Neural progenitor cell (in vitro differentiated cells): ENCODE data around the gene AKR7A2. TPM values are rescaled to one million over a fixed set of nuclear protein-coding genes. Genes with fewer than 3 reads are reported as not detected.

Source experiments
- DNase-seq: peaks from one replicate; pipeline ENCODE4 v3.0.0-alpha.2; 2016; ENCODE audit warnings: low spot score
- H2AFZ ChIP-seq: fragments of 200-600 bp; sonication (generic); replicated peaks from 2 replicates; pipeline ENCODE4 v1.6.1; 2016; ENCODE audit warnings: antibody characterized with exemption
- H3F3A ChIP-seq: fragments of 200-600 bp; sonication (generic); 2 replicates; pipeline ENCODE4 v1.6.1; 2016; ENCODE audit warnings: antibody characterized with exemption, low read depth
- H3K27ac ChIP-seq: fragments of 200-600 bp; sonication (generic); 2 replicates; pipeline ENCODE4 v1.5.1; 2016; ENCODE audit warnings: mild to moderate bottlenecking
- H3K27me3 ChIP-seq: fragments of 200-600 bp; sonication (generic); 2 replicates; pipeline ENCODE4 v1.6.1; 2016; ENCODE audit warnings: mild to moderate bottlenecking, moderate library complexity
- H3K36me3 ChIP-seq: fragments of 200-600 bp; sonication (generic); 2 replicates; pipeline ENCODE4 v1.5.1; 2016
- H3K4me1 ChIP-seq: fragments of 200-600 bp; sonication (generic); 2 replicates; pipeline ENCODE4 v1.6.1; 2016; ENCODE audit warnings: mixed run types
- H3K4me2 ChIP-seq: fragments of 200-600 bp; sonication (generic); 2 replicates; pipeline ENCODE4 v1.6.1; 2016
- H3K4me3 ChIP-seq: fragments of 200-600 bp; sonication (generic); 2 replicates; pipeline ENCODE4 v1.5.1; 2016
- H3K79me2 ChIP-seq: fragments of 200-600 bp; sonication (generic); 2 replicates; pipeline ENCODE4 v1.6.1; 2016; ENCODE audit warnings: low read depth
- H3K9ac ChIP-seq: fragments of 200-600 bp; sonication (generic); 2 replicates; pipeline ENCODE4 v1.6.1; 2016
- H3K9me3 ChIP-seq: fragments of 200-600 bp; sonication (generic); 2 replicates; pipeline ENCODE4 v1.5.1; 2016; ENCODE audit warnings: low read depth
- H4K20me1 ChIP-seq: fragments of 200-600 bp; sonication (generic); 2 replicates; pipeline ENCODE4 v1.6.1; 2016; ENCODE audit warnings: low read depth
- H3K27ac Mint-ChIP-seq: 3 replicates; pipeline ENCODE4 v1.8.0; 2021; ENCODE audit warnings: mixed read lengths
- H3K27me3 Mint-ChIP-seq: 2 replicates; pipeline ENCODE4 v1.8.0; 2022; ENCODE audit warnings: low read depth, mild to moderate bottlenecking, inconsistent platforms, moderate library complexity, mixed read lengths; ENCODE audit not compliant: insufficient read depth
- H3K36me3 Mint-ChIP-seq: 3 replicates; pipeline ENCODE4 v1.8.0; 2021; ENCODE audit warnings: mixed read lengths
- H3K4me1 Mint-ChIP-seq: 3 replicates; pipeline ENCODE4 v1.8.0; 2021; ENCODE audit warnings: mixed read lengths
- H3K4me3 Mint-ChIP-seq: 3 replicates; pipeline ENCODE4 v1.8.0; 2021; ENCODE audit warnings: mild to moderate bottlenecking, moderate library complexity, mixed read lengths
- H3K9me3 Mint-ChIP-seq: 3 replicates; pipeline ENCODE4 v1.8.0; 2020; ENCODE audit warnings: mixed read lengths
- EZH2 ChIP-seq: fragments of 200-600 bp; sonication (generic); IDR thresholded peaks from 2 replicates; pipeline ENCODE4 v1.6.1; 2017; ENCODE audit warnings: antibody characterized with exemption, mild to moderate bottlenecking, moderate library complexity
- EZH2phosphoT487 ChIP-seq: fragments of 200-600 bp; sonication (generic); IDR thresholded peaks from 2 replicates; pipeline ENCODE4 v1.6.1; 2017; ENCODE audit warnings: antibody characterized with exemption
- small RNA-seq: library from RNA; depleted of rRNA; stranded (forward); fragments of <200 nt; gene quantifications from one replicate; pipeline ENCODE3, GENCODE V24; 2015
- total RNA-seq: library from RNA; depleted of rRNA; stranded (reverse); fragments of >200 nt; gene quantifications from 2 replicates; pipeline ENCODE4 v1.2.3, GENCODE V29; 2015; ENCODE audit warnings: low replicate concordance
- TF ChIP-seq, protein P1 (sequence below): fragments of 200-600 bp; sonication (generic); IDR thresholded peaks from 2 replicates; pipeline ENCODE4 v1.5.1; 2017; ENCODE audit warnings: antibody characterized with exemption, mild to moderate bottlenecking

The AKR7A2 gene
- total RNA-seq, 1 donor from 2014 or later = 37.5 TPM

DNA sequence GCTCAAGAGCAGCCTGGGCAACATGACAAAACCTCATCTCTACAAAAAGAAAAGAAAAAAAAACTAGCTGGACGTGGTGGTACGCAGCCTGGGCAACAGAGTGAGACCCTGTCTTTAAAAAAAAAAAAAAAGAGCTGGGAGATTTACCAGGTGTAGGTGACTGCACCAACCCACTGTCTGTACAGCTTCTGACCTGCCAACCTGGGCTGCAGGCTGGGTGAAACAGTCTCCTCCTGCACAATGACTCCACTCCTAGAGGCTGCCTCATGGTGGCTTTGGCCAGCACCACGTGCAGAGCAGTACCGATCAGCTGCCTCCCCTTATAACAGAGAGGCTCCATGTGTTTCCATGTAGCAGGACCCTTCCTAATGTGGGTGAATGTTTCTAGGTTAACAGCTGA, 56.7 kb downstream of the AKR7A2 start:
- Histone ChIP-seq H4K20me1 (peaks cover 14% of the 10 kb centered on the region), H3K27me3 (no peaks in the 10 kb centered on the region), H3K4me2 (no peak overlapping the region), H3K9me3 (no peaks in the 10 kb centered on the region), H3K36me3 (no peaks in the 10 kb centered on the region), H3K9ac (no peak overlapping the region), H3K4me1 (peaks cover 18% of the 10 kb centered on the region), H3K27ac (no peak overlapping the region), H3K79me2 (peaks cover 56% of the 10 kb centered on the region), H3F3A (peaks cover 3% of the 10 kb centered on the region), H3K4me3 (no peak overlapping the region), H2AFZ (no peak overlapping the region)
- TF ChIP-seq EZH2 (no peak), EZH2phosphoT487 (no peak)
- TF ChIP-seq, protein P1, sequence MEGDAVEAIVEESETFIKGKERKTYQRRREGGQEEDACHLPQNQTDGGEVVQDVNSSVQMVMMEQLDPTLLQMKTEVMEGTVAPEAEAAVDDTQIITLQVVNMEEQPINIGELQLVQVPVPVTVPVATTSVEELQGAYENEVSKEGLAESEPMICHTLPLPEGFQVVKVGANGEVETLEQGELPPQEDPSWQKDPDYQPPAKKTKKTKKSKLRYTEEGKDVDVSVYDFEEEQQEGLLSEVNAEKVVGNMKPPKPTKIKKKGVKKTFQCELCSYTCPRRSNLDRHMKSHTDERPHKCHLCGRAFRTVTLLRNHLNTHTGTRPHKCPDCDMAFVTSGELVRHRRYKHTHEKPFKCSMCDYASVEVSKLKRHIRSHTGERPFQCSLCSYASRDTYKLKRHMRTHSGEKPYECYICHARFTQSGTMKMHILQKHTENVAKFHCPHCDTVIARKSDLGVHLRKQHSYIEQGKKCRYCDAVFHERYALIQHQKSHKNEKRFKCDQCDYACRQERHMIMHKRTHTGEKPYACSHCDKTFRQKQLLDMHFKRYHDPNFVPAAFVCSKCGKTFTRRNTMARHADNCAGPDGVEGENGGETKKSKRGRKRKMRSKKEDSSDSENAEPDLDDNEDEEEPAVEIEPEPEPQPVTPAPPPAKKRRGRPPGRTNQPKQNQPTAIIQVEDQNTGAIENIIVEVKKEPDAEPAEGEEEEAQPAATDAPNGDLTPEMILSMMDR = no peak
- Mint-ChIP-seq H3K27me3 (peaks cover 2% of the 10 kb centered on the region), H3K4me3 (peak overlapping the region; percentile 8), H3K4me1 (peaks cover 18% of the 10 kb centered on the region), H3K36me3 (peaks cover 5% of the 10 kb centered on the region), H3K9me3 (no peaks in the 10 kb centered on the region), H3K27ac (no peak overlapping the region)
- no peak for DNase-seq

DNA sequence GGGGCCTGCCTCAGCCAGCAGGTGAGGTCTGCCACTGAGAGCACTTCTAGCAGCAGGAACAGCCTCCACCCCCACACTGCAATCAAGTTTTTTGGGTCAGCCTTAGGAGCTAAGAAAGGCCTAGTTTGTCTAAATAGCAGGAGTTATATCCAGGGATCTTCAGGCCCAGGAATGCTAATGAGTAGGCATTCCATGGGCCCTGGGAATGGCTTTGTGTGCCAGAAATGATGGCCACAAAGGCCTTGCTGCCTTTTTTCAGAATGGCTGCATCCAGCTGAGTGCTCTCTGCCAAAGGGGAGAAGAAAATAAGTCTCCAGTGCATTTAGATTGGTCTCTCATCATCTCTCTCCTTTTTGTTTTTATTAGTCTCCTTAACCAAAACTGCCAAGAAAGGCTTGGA, 57.5 kb downstream of the AKR7A2 start:
- H3K4me3 ChIP-seq = no peak overlapping the region
- peaks cover 20% of the 10 kb centered on the region for H3K4me1 ChIP-seq
- no peak overlapping the region for H2AFZ ChIP-seq
- H3K27ac Mint-ChIP-seq = no peak overlapping the region
- peaks cover 3% of the 10 kb centered on the region for H3F3A ChIP-seq
- TF ChIP-seq EZH2 (no peak), EZH2phosphoT487 (no peak)
- TF ChIP-seq, protein P1 = no peak
- H3K4me3 Mint-ChIP-seq = no peak overlapping the region
- H3K79me2 ChIP-seq = peaks cover 65% of the 10 kb centered on the region
- H3K27me3 ChIP-seq = no peaks in the 10 kb centered on the region
- no peaks in the 10 kb centered on the region for H3K9me3 ChIP-seq
- H4K20me1 ChIP-seq = peaks cover 14% of the 10 kb centered on the region
- H3K9ac ChIP-seq = peak overlapping the region; percentile 11
- H3K36me3 ChIP-seq = no peaks in the 10 kb centered on the region
- H3K9me3 Mint-ChIP-seq = no peaks in the 10 kb centered on the region
- H3K27me3 Mint-ChIP-seq = no peaks in the 10 kb centered on the region
- peaks cover 5% of the 10 kb centered on the region for H3K36me3 Mint-ChIP-seq
- DNase-seq = peak; percentile 37
- peak overlapping the region; percentile 96 for H3K4me2 ChIP-seq
- H3K27ac ChIP-seq = no peak overlapping the region
- H3K4me1 Mint-ChIP-seq = peaks cover 20% of the 10 kb centered on the region

Small RNAs within 50 kb of the gene (small RNA-seq; reads per million reads assigned to genes)
- not detected for gene RNU6-1099P

Other genes starting within 250 kb of the AKR7A2 start
- 71.2 and 107 TPM in 2 replicates for gene UBR4, start 101.9 kb downstream of the AKR7A2 start, total RNA-seq
- gene EMC1, start 60.6 kb downstream of the AKR7A2 start, total RNA-seq = 32.6 and 40.0 TPM in 2 replicates
- 23.2 and 33.9 TPM in 2 replicates for gene MRTO4, start 60.3 kb downstream of the AKR7A2 start, total RNA-seq
- gene AKR7A3, start 23.4 kb downstream of the AKR7A2 start, total RNA-seq = 0.96 TPM in 1 of 2 replicates, not detected in the other
- 4.8 and 16.7 TPM in 2 replicates for gene SLC66A1, start 182 bp upstream of the AKR7A2 start, total RNA-seq
- 134 and 198 TPM in 2 replicates for gene CAPZB, start 173.4 kb upstream of the AKR7A2 start, total RNA-seq